SK-MEL-5 (cell line): ENCODE data around the gene RPP25L. TPM values are rescaled to one million over a fixed set of nuclear protein-coding genes. Genes with fewer than 3 reads are reported as not detected.

Experiments
- DNase-seq: peaks from one replicate; pipeline ENCODE4 v3.0.0-alpha.2; 2016; ENCODE audit warnings: low read depth, low spot score
- in situ Hi-C: cut with HindIII; loops from 2 replicates; pipeline ENCODE4 v1.10.0; 2016; ENCODE audit warnings: low sequenced_read_pairs, high pct_unique_total_duplicates, low pct_unique_long_range_greater_than_20kb
- small RNA-seq, 2 experiments: library from RNA; depleted of rRNA; stranded (forward); fragments of <200 nt; gene quantifications; one replicate each; pipeline ENCODE3, GENCODE V24; 2014
- total RNA-seq: library from RNA; depleted of rRNA; stranded (reverse); fragments of >200 nt; shearing (Covaris generic); gene quantifications from 2 replicates; pipeline ENCODE4 v1.2.3, GENCODE V29; 2014; rRNA removed

The RPP25L gene
- total RNA-seq, 1 experiment from 2014 or later, result 35.7 TPM

GRCh38 chr9:34564617-34565016, 47.3 kb downstream of the RPP25L start:
- in situ Hi-C loops, result no loop called here

DNA sequence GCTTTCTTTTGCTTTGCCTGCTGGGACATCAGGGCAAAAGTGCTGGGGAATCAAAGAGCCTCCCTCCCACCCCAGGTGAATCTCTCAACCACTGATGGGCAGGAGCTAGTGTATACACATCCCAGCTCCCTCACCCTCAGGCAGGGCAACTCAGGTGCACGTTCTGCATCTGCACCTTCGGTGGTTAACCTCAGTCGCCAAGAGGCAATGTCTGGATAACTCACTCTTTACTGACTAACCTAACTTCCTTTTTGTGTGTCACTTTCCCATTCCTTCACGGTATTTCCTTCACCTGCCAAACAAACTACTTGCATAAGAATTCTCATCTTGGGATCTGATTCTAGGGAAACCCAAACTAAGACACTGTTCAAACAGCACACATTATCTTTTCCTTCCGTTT, 48.6 kb downstream of the RPP25L start:
- DNase-seq, result no peak
- in situ Hi-C loops, result no loop called here

More at GRCh38 chr9:34564617-34565016, 47.3 kb downstream of the RPP25L start:
- no peak for DNase-seq

- in situ Hi-C loops, result no loop called here
- peak; percentile 17 for DNase-seq
Measured at GRCh38 chr9:34562135-34562745, 49.7 kb downstream of the RPP25L start.

- DNase-seq, result no peak
- in situ Hi-C loops, result no loop called here
Measured at GRCh38 chr9:34560599-34561214, 51.2 kb downstream of the RPP25L start.

Small RNAs within 50 kb of the gene (small RNA-seq; reads per million reads assigned to genes)
- 0 reads per million in 2 experiments for gene CCL27

Other genes starting within 250 kb of the RPP25L start
- gene MYORG, start 235.2 kb downstream of the RPP25L start, total RNA-seq, result 0.43 and 0.66 TPM in 2 replicates
- gene FAM219A, start 153.5 kb downstream of the RPP25L start, total RNA-seq, result 7.4 and 8.2 TPM in 2 replicates
- gene DNAI1, start 153.3 kb downstream of the RPP25L start, total RNA-seq, result 0.45 and 0.77 TPM in 2 replicates
- gene ENHO, start 89.1 kb downstream of the RPP25L start, total RNA-seq, result 0.43 and 0.92 TPM in 2 replicates
- 1.1 TPM in 2 replicates for gene CNTFR, start 22.4 kb downstream of the RPP25L start, total RNA-seq
- gene DCTN3, start 8.4 kb upstream of the RPP25L start, total RNA-seq, result 59.7 and 70.2 TPM in 2 replicates
- 0.11 and 0.26 TPM in 2 replicates for gene ARID3C, start 17.0 kb upstream of the RPP25L start, total RNA-seq
- gene SIGMAR1, start 25.7 kb upstream of the RPP25L start, total RNA-seq, result 94.0 and 119 TPM in 2 replicates
- 14.4 and 22.0 TPM in 2 replicates for gene GALT, start 34.6 kb upstream of the RPP25L start, total RNA-seq
- gene IL11RA, start 40.1 kb upstream of the RPP25L start, total RNA-seq, result 16.2 and 17.7 TPM in 2 replicates
- not detected in 2 replicates for gene CCL27, start 50.6 kb upstream of the RPP25L start, total RNA-seq
- not detected in 2 replicates for gene CCL19, start 79.2 kb upstream of the RPP25L start, total RNA-seq
- gene CCL21, start 98.0 kb upstream of the RPP25L start, total RNA-seq, result not detected in 2 replicates